Nephron progenitor cell (in vitro differentiated cells): ENCODE data around the gene TMEM109.

Experiments used
- DNase-seq: peaks from one replicate; pipeline ENCODE4 v3.0.0; 2021
- H3K27ac Mint-ChIP-seq: 2 replicates; pipeline ENCODE4 v1.8.0; 2021; ENCODE audit warnings: mild to moderate bottlenecking, moderate library complexity, mixed read lengths
- H3K27me3 Mint-ChIP-seq: 2 replicates; pipeline ENCODE4 v1.8.0; 2021; ENCODE audit warnings: mild to moderate bottlenecking, low read depth, mixed read lengths; ENCODE audit not compliant: poor library complexity
- H3K36me3 Mint-ChIP-seq: 2 replicates; pipeline ENCODE4 v1.8.0; 2021; ENCODE audit warnings: low read depth, mixed read lengths
- H3K4me1 Mint-ChIP-seq: 2 replicates; pipeline ENCODE4 v1.8.0; 2021; ENCODE audit warnings: mixed read lengths
- H3K4me3 Mint-ChIP-seq: 2 replicates; pipeline ENCODE4 v1.8.0; 2021; ENCODE audit warnings: mild to moderate bottlenecking, moderate library complexity, mixed read lengths
- H3K9me3 Mint-ChIP-seq: 2 replicates; pipeline ENCODE4 v1.8.0; 2021; ENCODE audit warnings: mild to moderate bottlenecking, moderate library complexity, mixed read lengths
- CTCF ChIP-seq: fragments of 200-600 bp; sonication (generic); IDR thresholded peaks from 2 replicates; pipeline ENCODE4 v1.5.0; 2021; ENCODE audit warnings: antibody characterized with exemption

The TMEM109 gene

GRCh38 chr11:60912223-60912850 lies 1.6 kb upstream of the TMEM109 start:
- TF ChIP-seq CTCF = no peak
- peaks cover 33% of the 10 kb centered on the region for H3K27me3 Mint-ChIP-seq
- peak overlapping the region; percentile 93 for H3K4me3 Mint-ChIP-seq
- peak; percentile 37 for DNase-seq
- H3K27ac Mint-ChIP-seq = peak overlapping the region; percentile 97
- H3K36me3 Mint-ChIP-seq = peaks cover 7% of the 10 kb centered on the region
- H3K9me3 Mint-ChIP-seq = peaks cover 26% of the 10 kb centered on the region
- peaks cover 65% of the 10 kb centered on the region for H3K4me1 Mint-ChIP-seq

GRCh38 chr11:60912851-60913528 lies 968 bp upstream of the TMEM109 start:
- peaks cover 27% of the 10 kb centered on the region for H3K27me3 Mint-ChIP-seq
- peaks cover 8% of the 10 kb centered on the region for H3K36me3 Mint-ChIP-seq
- no peak for DNase-seq
- H3K4me1 Mint-ChIP-seq = peaks cover 67% of the 10 kb centered on the region
- TF ChIP-seq CTCF = no peak
- H3K9me3 Mint-ChIP-seq = peaks cover 26% of the 10 kb centered on the region
- H3K4me3 Mint-ChIP-seq = peak overlapping the region; percentile 93
- peak overlapping the region; percentile 97 for H3K27ac Mint-ChIP-seq

GRCh38 chr11:60914633-60915247 lies 782 bp downstream of the TMEM109 start:
- Mint-ChIP-seq H3K27ac (peak overlapping the region; percentile 53), H3K36me3 (peaks cover 14% of the 10 kb centered on the region), H3K9me3 (peaks cover 10% of the 10 kb centered on the region), H3K27me3 (peaks cover 9% of the 10 kb centered on the region), H3K4me1 (peaks cover 67% of the 10 kb centered on the region), H3K4me3 (peak overlapping the region; percentile 91)
- DNase-seq = no peak
- TF ChIP-seq CTCF = no peak

GRCh38 chr11:60915248-60915914 lies 1.4 kb downstream of the TMEM109 start:
- DNase-seq = peak; percentile 57
- Mint-ChIP-seq H3K4me3 (peak overlapping the region; percentile 91), H3K4me1 (peaks cover 69% of the 10 kb centered on the region), H3K36me3 (peaks cover 20% of the 10 kb centered on the region), H3K27me3 (peaks cover 5% of the 10 kb centered on the region), H3K27ac (no peak overlapping the region), H3K9me3 (peaks cover 3% of the 10 kb centered on the region)
- TF ChIP-seq CTCF = no peak

- Mint-ChIP-seq H3K4me3 (peak overlapping the region; percentile 38), H3K4me1 (peaks cover 71% of the 10 kb centered on the region), H3K9me3 (no peaks in the 10 kb centered on the region), H3K27me3 (peaks cover 4% of the 10 kb centered on the region), H3K36me3 (peaks cover 32% of the 10 kb centered on the region), H3K27ac (no peak overlapping the region)
- no peak for DNase-seq
- no peak for TF ChIP-seq CTCF
Measured at GRCh38 chr11:60916669-60917206, 2.8 kb downstream of the TMEM109 start.
